ENCODE results near the gene CDK5RAP1. TPM values are rescaled to one million over a fixed set of nuclear protein-coding genes. Genes with fewer than 3 reads are reported as not detected.

CDK5RAP1 gene
- total and polyA plus RNA-seq, 2 of the 8 experiments (the other 6 are each of a cell fraction or from before 2014, with no cell fraction given), result 37.8 to 46.6 TPM

DNA sequence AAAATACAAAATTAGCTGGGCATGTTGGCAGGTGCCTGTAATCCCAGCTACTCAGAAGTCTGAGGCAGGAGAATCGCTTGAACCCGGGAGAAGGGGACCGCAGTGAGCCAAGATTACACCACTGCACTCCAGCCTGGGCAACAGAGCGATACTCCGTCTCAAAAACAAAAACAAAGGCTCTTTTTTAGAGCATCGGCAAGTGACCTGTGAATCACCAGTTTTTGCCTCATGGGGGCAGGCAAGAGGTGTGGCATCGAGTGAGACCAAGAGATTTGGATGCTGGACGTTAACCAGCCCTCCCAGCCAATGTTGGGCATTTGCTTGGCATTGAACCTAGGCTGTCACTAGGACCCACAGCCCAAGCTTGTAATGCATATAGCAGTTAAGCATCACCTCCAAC, 14.6 kb upstream of the CDK5RAP1 start:
- no peak overlapping the region for H3K4ac ChIP-seq (replicated peaks; ENCODE audit: insufficient read length, low read depth, low read length)
- no peak overlapping the region for H3K4me3 ChIP-seq (ENCODE audit: extremely low read depth in 1 of 4, insufficient read depth in 2 of 4, low read depth in 3 of 4, low read length in 4 of 4)
- H3K4me2 ChIP-seq (ENCODE audit: insufficient read depth in 1 of 2, low read depth in 2 of 2, low read length in 2 of 2), result no peak overlapping the region
- no peak overlapping the region for H4K8ac ChIP-seq (ENCODE audit: extremely low read depth, insufficient read depth, low read length)
- no peaks in the 10 kb centered on the region for H3K4me1 ChIP-seq (replicated peaks in 1 of 4; ENCODE audit: control insufficient read depth in 3 of 4, insufficient read depth in 4 of 4, low read length in 3 of 4)
- no peaks in the 10 kb centered on the region for H3K79me2 ChIP-seq (ENCODE audit: control insufficient read depth in 1 of 2, insufficient read depth in 2 of 2, low read length in 2 of 2)
- 70% methylated on average over 8 of the region's 8 CpGs; no CpG with 5 or more reads in 1 of the 2 experiments for WGBS, 2 experiments (ENCODE audit: extremely low coverage in 1 of 2, insufficient coverage in 1 of 2, insufficient read length in 1 of 2, insufficient replicate concordance in 2 of 2, low coverage in 1 of 2, low lambda C conversion rate in 2 of 2, missing lambda C conversion rate in 1 of 2)
- no peak overlapping the region for H2BK5ac ChIP-seq (ENCODE audit: low read depth, low read length)
- no peak overlapping the region for H3K23ac ChIP-seq (ENCODE audit: insufficient read length)
- no peaks in the 10 kb centered on the region for H3K79me1 ChIP-seq (ENCODE audit: low read depth, low read length)
- DNase-seq (ENCODE audit: low read depth in 1 of 2, low spot score in 2 of 2) (peak; percentile 9 to 64), FAIRE-seq (no peak)
- H3K56ac ChIP-seq (replicated peaks; ENCODE audit: insufficient read length, low read depth, low read length), result no peak overlapping the region
- POLR2A ChIA-PET (ENCODE audit: partially characterized antibody), result interaction anchor here (0.6 kb wide), 2 partner anchors 254 to 256 kb away, joined by 3 read pairs; no protein-coding TSS in a partner anchor
- no peak overlapping the region for H4K91ac ChIP-seq (replicated peaks; ENCODE audit: insufficient read length, low read length)
- H2BK120ac ChIP-seq (replicated peaks; ENCODE audit: low read depth, low read length), result no peak overlapping the region
- H3K18ac ChIP-seq (ENCODE audit: extremely low read depth, low read length), result no peak overlapping the region
- no peaks in the 10 kb centered on the region for H3K9me3 ChIP-seq (ENCODE audit: insufficient read depth in 2 of 2, low read depth in 1 of 2, low read length in 1 of 2)
- no peak overlapping the region for H3K14ac ChIP-seq (ENCODE audit: insufficient read length)
- no peaks in the 10 kb centered on the region for H3K27me3 ChIP-seq (replicated peaks in 1 of 4; ENCODE audit: control insufficient read depth in 3 of 4, extremely low read depth in 1 of 4, insufficient read depth in 3 of 4, low read length in 3 of 4)
- H2BK15ac ChIP-seq (ENCODE audit: low read length), result no peak overlapping the region
- H3K9ac ChIP-seq (replicated peaks in 1 of 4; ENCODE audit: extremely low read depth in 1 of 4, low read depth in 3 of 4, low read length in 3 of 4), result no peak overlapping the region
- no peak overlapping the region for H4K5ac ChIP-seq (ENCODE audit: insufficient read length, low read depth, low read length)
- H2AFZ ChIP-seq (ENCODE audit: low read length), result no peak overlapping the region
- CTCF ChIA-PET (ENCODE audit: partially characterized antibody), result interaction anchor here (0.7 to 2.0 kb wide), 5 partner anchors 58 to 253 kb away, joined by 3 to 7 read pairs (median 3); no protein-coding TSS in a partner anchor
- peaks cover 0 to 2% of the 10 kb centered on the region in 2 experiments for H4K20me1 ChIP-seq (replicated peaks in 1 of 2; ENCODE audit: control insufficient read depth in 1 of 2, insufficient read depth in 2 of 2, low read length in 2 of 2)
- no peaks in the 10 kb centered on the region for H3K36me3 ChIP-seq (ENCODE audit: control insufficient read depth in 2 of 4, insufficient read depth in 4 of 4, low read length in 3 of 4)
- no peak overlapping the region for H2BK12ac ChIP-seq (ENCODE audit: low read depth, low read length)
- no peak overlapping the region for H2AK5ac ChIP-seq (ENCODE audit: low read depth, low read length)
- no peak overlapping the region for H2BK20ac ChIP-seq (ENCODE audit: low read length)
- no peaks in the 10 kb centered on the region for H3K23me2 ChIP-seq (ENCODE audit: low read depth, low read length)
- no peak overlapping the region for H3K27ac ChIP-seq (ENCODE audit: low read depth, low read length)
- TF ChIP-seq MAFK (IDR thresholded peaks at IDR 0.05; ENCODE audit: low read depth, low read length) (no peak), SUZ12 (IDR thresholded peaks at IDR 0.05; ENCODE audit: low read length) (no peak), RFX5 (IDR thresholded peaks at IDR 0.05; ENCODE audit: borderline replicate concordance, low read depth, low read length) (no peak), POLR2AphosphoS5 (IDR thresholded peaks at IDR 0.05; ENCODE audit: low read depth, low read length) (no peak), CBX8 (IDR thresholded peaks at IDR 0.05; ENCODE audit: borderline replicate concordance, low read depth, low read length) (no peak), NRF1 (IDR thresholded peaks at IDR 0.05; ENCODE audit: low read depth, low read length) (no peak), CBX5 (IDR thresholded peaks at IDR 0.05; ENCODE audit: low read depth, low read length) (no peak), SP1 (IDR thresholded peaks at IDR 0.05; ENCODE audit: low read depth, low read length) (no peak)
- TF ChIP-seq, protein P1, sequence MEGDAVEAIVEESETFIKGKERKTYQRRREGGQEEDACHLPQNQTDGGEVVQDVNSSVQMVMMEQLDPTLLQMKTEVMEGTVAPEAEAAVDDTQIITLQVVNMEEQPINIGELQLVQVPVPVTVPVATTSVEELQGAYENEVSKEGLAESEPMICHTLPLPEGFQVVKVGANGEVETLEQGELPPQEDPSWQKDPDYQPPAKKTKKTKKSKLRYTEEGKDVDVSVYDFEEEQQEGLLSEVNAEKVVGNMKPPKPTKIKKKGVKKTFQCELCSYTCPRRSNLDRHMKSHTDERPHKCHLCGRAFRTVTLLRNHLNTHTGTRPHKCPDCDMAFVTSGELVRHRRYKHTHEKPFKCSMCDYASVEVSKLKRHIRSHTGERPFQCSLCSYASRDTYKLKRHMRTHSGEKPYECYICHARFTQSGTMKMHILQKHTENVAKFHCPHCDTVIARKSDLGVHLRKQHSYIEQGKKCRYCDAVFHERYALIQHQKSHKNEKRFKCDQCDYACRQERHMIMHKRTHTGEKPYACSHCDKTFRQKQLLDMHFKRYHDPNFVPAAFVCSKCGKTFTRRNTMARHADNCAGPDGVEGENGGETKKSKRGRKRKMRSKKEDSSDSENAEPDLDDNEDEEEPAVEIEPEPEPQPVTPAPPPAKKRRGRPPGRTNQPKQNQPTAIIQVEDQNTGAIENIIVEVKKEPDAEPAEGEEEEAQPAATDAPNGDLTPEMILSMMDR (IDR thresholded peaks at IDR 0.05; ENCODE audit: control extremely low read depth in 1 of 3, insufficient read depth in 1 of 3, low read depth in 1 of 3, low read length in 3 of 3), result peak; percentile 52 to 78 (median 70)
- TF ChIP-seq, protein P2, sequence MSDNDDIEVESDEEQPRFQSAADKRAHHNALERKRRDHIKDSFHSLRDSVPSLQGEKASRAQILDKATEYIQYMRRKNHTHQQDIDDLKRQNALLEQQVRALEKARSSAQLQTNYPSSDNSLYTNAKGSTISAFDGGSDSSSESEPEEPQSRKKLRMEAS (IDR thresholded peaks at IDR 0.05), result no peak
- TF ChIP-seq, protein P3, sequence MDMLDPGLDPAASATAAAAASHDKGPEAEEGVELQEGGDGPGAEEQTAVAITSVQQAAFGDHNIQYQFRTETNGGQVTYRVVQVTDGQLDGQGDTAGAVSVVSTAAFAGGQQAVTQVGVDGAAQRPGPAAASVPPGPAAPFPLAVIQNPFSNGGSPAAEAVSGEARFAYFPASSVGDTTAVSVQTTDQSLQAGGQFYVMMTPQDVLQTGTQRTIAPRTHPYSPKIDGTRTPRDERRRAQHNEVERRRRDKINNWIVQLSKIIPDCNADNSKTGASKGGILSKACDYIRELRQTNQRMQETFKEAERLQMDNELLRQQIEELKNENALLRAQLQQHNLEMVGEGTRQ (IDR thresholded peaks at IDR 0.05; ENCODE audit: low read length), result no peak

All from H1 (cell line).